ENCODE data around the gene TBATA.

Gene TBATA

DNA sequence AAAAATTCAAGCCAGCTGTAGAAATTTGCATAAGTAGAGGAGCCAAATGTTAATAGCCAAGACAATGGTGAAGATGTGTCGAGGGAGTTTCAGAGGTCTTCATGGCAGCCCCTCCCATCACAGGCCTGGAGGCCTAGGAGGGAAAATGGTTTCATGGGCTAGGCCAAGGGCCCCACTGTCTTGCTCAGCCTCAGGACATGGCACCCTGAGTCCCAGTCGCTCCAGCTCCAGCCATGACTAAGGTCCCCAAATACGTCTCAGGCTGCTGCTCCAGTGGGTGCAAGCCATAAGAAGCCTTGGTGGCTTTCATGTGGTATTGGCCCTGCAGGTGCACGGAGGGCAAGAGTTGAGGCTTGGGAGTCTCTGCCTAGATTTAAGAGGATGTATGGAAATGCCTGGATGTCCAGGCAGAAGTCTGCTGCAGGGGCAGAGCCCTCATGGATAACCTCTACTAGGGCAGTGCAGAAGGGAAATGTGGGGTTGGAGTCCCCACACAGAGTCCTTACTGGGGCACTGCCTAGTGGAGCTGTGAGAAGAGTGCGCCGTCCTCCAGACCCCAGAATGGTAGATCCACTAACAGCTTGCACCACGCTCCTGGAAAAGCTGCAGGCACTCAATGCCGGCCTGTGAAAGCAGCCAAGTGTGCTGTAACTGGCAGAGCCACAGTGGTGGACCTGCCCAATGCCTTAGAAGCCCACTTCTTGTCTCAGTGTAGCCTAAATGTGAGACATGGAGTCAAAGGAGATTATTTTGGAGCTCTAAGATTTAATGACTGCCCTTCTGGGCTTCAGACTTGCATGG is 19.2 kb downstream of the TBATA start:
- no peaks in the 10 kb centered on the region for H3K36me3 Mint-ChIP-seq (ENCODE audit: low read depth)
- H3K4me1 Mint-ChIP-seq, result no peaks in the 10 kb centered on the region
- DNase-seq, result no peak
- no peak for ATAC-seq
- H3K27me3 Mint-ChIP-seq, result peaks cover 2% of the 10 kb centered on the region
- peaks cover 11% of the 10 kb centered on the region for H3K9me3 Mint-ChIP-seq
- no peak overlapping the region for H3K27ac Mint-ChIP-seq
- no peak overlapping the region for H3K4me3 Mint-ChIP-seq

DNA sequence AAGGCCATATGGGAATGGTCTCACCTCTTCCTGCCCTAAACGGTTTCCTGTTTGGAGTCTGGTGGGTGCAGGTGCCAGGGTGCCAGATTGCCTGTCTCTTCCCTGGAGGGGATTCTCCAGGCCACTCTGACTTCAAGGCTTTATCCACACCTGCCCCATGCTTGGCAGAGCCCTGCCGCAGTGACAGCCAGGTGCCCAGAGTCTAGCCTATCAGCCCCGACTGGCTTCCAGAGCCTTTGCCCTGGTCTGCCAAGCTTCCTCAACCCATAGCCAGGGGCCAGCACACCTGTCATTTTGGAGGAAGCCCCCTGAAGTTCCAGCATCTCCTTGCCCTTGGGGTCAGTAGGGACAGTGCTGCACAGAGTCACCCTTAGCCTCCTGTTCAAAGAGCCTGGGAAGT is 21.6 kb downstream of the TBATA start:
- no peaks in the 10 kb centered on the region for H3K36me3 Mint-ChIP-seq (ENCODE audit: low read depth)
- ATAC-seq, result no peak
- peaks cover 11% of the 10 kb centered on the region for H3K9me3 Mint-ChIP-seq
- H3K27ac Mint-ChIP-seq, result no peak overlapping the region
- H3K4me1 Mint-ChIP-seq, result peaks cover 7% of the 10 kb centered on the region
- DNase-seq, result no peak
- H3K4me3 Mint-ChIP-seq, result no peak overlapping the region
- H3K27me3 Mint-ChIP-seq, result peaks cover 2% of the 10 kb centered on the region

DNA sequence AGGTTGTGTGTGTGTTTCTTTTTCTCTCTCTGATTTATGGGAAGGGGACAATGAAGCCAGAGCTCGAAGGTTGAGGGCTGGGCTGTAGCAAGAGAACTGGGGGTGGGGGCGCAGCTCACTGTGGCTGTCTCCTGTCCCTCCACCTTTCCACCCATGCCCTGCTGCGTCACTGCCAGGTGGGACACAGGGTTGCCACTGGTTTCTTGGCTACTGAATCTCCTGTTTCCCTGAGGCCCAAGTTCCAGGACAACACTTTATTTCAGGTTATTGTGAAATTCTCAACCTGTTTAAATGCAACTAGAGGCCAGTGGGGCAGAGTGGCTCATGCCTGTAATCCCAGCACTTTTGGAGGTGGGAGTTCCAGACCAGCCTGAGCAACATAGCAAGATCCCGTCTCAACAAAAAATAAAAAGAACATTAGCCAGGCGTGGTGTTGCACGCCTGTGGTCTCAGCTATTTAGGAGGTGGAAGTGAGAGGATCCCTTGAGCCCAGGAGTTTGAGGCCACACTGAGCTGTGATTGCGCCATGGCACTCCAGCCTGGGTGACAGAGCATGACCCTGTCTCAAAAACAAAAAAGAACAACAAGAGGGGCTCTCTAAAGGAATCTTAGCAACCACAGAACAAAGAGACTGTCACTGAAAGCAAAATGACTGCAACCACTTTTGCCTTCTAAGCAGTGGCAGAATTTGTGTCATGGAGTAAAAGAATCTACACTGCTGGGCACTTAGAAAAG is 22.6 kb downstream of the TBATA start:
- DNase-seq (no peak), ATAC-seq (no peak)
- Mint-ChIP-seq H3K4me3 (no peak overlapping the region), H3K4me1 (peaks cover 11% of the 10 kb centered on the region), H3K27me3 (no peaks in the 10 kb centered on the region), H3K36me3 (ENCODE audit: low read depth) (no peaks in the 10 kb centered on the region), H3K27ac (no peak overlapping the region), H3K9me3 (peaks cover 11% of the 10 kb centered on the region)

DNA sequence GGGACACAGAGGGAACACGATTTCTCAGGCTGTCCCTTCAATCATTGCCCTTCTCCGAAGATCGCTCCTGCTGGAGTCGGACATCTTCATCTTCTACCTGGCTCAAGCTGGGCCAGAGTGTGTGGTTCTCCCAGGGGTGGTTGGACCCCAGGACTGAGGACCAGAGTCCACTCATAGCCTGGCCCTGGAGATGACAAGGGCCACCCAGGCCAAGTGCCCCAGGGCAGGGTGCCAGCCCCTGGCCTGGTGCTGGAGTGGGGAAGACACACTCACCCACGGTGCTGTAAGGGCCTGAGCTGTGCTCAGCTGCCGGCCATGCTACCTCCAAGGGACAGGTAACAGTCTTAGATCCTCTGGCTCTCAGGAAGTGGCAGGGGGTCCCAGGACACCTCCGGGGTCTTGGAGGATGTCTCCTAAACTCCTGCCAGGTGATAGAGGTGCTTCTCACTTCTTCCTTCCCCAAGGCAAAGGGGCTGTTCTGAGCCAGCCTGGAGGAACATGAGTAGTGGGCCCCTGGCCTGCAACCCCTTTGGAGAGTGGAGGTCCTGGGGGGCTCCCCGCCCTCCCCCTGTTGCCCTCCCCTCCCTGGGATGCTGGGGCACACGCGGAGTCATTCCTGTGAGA is 23.3 kb downstream of the TBATA start:
- Mint-ChIP-seq H3K4me1 (peaks cover 11% of the 10 kb centered on the region), H3K27me3 (no peaks in the 10 kb centered on the region), H3K9me3 (peaks cover 11% of the 10 kb centered on the region), H3K36me3 (ENCODE audit: low read depth) (no peaks in the 10 kb centered on the region), H3K27ac (peak overlapping the region; percentile 42), H3K4me3 (no peak overlapping the region)
- DNase-seq (no peak), ATAC-seq (no peak)

DNA sequence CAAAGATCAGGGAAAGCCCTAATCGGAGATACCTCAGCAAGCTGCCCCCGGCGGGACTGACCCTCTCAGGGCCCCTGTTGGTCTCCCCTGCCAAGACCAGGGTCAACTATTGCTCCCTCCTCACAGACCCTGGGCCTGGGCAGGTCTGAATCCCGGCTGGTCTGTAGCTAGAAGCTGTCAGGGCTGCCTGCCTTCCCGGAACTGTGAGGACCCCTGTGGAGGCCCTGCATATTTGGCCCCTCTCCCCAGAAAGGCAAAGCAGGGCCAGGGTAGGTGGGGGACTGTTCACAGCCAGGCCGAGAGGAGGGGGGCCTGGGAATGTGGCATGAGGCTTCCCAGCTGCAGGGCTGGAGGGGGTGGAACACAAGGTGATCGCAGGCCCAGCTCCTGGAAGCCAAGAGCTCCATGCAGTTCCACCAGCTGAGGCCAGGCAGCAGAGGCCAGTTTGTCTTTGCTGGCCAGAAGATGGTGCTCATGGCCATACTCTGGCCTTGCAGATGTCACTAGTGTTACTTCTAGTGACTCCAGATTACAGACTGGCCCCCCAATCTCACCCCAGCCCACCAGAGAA is 24.1 kb downstream of the TBATA start:
- Mint-ChIP-seq H3K27ac (peak overlapping the region; percentile 42), H3K4me3 (no peak overlapping the region), H3K36me3 (ENCODE audit: low read depth) (no peaks in the 10 kb centered on the region), H3K4me1 (peaks cover 11% of the 10 kb centered on the region), H3K27me3 (no peaks in the 10 kb centered on the region), H3K9me3 (peaks cover 11% of the 10 kb centered on the region)
- DNase-seq, result no peak
- no peak for ATAC-seq

DNA sequence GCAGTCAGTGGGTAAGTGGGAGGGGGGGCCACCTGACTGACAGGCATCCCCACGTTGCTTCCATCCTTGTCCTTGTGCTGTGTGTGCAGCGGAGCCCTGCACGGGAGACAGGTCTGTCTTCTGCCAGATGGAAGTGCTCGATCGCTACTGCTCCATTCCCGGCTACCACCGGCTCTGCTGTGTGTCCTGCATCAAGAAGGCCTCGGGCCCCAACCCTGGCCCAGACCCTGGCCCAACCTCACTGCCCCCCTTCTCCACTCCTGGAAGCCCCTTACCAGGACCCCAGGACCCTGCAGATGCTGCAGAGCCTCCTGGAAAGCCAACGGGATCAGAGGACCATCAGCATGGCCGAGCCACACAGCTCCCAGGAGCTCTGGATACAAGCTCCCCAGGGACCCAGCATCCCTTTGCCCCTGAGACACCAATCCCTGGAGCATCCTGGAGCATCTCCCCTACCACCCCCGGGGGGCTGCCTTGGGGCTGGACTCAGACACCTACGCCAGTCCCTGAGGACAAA is 24.8 kb downstream of the TBATA start:
- no peak for ATAC-seq
- no peak for DNase-seq
- Mint-ChIP-seq H3K4me1 (peaks cover 11% of the 10 kb centered on the region), H3K9me3 (peaks cover 4% of the 10 kb centered on the region), H3K4me3 (no peak overlapping the region), H3K27ac (no peak overlapping the region), H3K27me3 (no peaks in the 10 kb centered on the region), H3K36me3 (ENCODE audit: low read depth) (no peaks in the 10 kb centered on the region)

DNA sequence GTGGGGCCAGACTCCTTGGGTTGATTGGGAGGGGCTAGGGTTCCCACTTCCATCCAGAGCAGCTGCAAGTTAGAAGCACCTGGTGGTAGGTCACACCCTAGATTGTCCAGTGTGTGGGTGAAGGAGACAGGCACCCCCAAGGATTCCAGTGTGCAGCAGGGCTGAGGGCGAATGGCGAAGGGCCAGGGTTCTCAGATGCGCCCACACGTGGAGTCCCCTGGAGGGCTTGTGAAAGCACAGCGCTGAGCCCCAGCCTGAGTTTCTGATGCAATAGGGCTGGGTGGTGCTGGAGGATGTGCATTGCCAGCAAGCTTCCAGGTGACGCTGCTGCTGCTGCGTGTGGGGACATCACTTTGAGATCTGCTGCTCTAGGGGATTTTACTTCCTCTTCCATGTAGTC is 25.4 kb downstream of the TBATA start:
- Mint-ChIP-seq H3K9me3 (no peaks in the 10 kb centered on the region), H3K27me3 (no peaks in the 10 kb centered on the region), H3K36me3 (ENCODE audit: low read depth) (no peaks in the 10 kb centered on the region), H3K4me1 (peaks cover 11% of the 10 kb centered on the region), H3K4me3 (no peak overlapping the region), H3K27ac (no peak overlapping the region)
- DNase-seq (no peak), ATAC-seq (peak; percentile 31)

DNA sequence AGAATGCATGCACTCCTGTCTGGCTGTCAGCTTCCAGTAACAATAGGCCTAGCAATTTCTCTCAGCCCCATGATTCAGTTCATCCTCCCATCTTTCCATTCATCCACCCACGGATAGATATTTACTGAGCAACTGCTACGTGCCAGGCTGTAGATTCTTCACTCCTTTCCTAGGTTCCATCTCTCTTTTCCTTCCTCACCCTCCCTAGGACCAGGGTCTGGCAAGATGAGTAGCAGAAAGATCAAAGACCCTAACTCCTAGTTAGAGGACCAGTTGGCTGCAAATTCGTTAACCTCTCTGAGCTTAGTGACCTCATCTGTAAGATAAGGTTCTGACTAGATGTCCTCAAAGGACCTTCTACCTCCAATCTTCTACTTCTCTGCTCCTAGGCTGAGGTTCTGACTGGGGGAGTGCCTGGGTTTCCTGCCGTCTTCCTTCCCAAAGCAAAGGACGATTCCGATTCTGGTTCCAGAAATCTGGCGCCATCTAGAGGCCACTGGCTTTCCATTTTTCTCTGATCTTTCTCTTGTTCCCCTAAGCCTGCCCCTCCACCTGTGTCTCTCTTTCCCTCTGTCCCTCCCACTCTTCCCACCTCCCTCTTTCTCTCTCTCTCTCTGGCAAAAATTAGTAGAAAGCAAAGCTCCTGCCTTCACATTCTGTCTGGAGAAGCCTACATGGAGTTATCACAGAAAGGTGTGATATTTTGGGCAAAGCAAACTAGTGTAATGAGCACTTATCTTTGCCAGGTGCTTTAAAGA is 26.2 kb downstream of the TBATA start:
- peak; percentile 74 for DNase-seq
- Mint-ChIP-seq H3K27ac (no peak overlapping the region), H3K4me3 (no peak overlapping the region), H3K9me3 (no peaks in the 10 kb centered on the region), H3K4me1 (peaks cover 11% of the 10 kb centered on the region), H3K27me3 (no peaks in the 10 kb centered on the region), H3K36me3 (ENCODE audit: low read depth) (no peaks in the 10 kb centered on the region)
- ATAC-seq, result peak; percentile 26

DNA sequence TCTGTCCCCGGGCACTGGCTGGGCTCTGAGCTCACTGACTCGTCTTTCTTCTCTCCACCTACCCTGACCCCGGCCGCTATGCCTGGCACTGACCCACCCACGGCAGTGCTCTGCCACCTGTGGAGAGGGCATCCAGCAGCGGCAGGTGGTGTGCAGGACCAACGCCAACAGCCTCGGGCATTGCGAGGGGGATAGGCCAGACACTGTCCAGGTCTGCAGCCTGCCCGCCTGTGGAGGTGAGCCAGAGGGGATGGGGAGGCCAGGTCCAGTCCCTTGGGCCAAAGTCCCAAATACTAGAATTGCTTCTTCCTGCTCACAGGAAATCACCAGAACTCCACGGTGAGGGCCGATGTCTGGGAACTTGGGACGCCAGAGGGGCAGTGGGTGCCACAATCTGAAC is 27.3 kb downstream of the TBATA start:
- ATAC-seq, result no peak
- Mint-ChIP-seq H3K4me3 (no peak overlapping the region), H3K4me1 (peaks cover 11% of the 10 kb centered on the region), H3K36me3 (ENCODE audit: low read depth) (no peaks in the 10 kb centered on the region), H3K27me3 (no peaks in the 10 kb centered on the region), H3K27ac (no peak overlapping the region), H3K9me3 (no peaks in the 10 kb centered on the region)
- DNase-seq, result no peak

DNA sequence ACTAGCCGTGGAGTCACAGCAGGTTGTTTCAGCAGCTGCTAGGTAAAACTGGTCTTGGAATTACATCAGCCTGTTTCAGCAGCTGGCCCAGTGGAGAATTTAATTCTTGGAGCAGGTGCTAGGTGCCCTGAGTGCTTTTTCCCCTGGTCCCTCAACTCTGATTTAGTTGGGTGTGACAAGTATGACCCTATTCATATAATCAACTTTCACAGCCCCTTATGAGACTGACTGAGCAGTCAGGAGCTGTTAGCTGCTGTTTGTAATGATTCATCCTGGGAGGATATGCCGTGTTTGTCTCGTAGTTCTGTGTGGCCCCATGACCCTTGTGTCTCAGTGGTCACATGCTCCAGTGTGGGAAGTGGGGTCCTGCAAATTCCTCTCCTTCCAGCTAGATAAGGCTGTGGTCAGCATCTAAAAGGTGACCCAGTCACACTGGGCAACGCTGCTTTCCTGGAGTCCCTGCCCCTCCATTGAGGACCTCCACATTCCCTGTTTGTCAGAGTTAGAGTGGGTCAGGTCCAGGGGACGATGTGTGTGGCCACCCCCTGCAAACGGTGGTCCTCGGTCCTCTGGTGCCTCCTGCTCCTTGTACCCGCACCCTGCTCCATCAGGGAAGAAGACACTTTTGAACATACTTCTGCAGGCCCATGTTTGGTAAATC is 28.3 kb downstream of the TBATA start:
- no peaks in the 10 kb centered on the region for H3K9me3 Mint-ChIP-seq
- H3K27me3 Mint-ChIP-seq, result no peaks in the 10 kb centered on the region
- peaks cover 11% of the 10 kb centered on the region for H3K4me1 Mint-ChIP-seq
- ATAC-seq (no peak), DNase-seq (no peak)
- H3K4me3 Mint-ChIP-seq, result no peak overlapping the region
- H3K36me3 Mint-ChIP-seq (ENCODE audit: low read depth), result no peaks in the 10 kb centered on the region
- no peak overlapping the region for H3K27ac Mint-ChIP-seq

DNA sequence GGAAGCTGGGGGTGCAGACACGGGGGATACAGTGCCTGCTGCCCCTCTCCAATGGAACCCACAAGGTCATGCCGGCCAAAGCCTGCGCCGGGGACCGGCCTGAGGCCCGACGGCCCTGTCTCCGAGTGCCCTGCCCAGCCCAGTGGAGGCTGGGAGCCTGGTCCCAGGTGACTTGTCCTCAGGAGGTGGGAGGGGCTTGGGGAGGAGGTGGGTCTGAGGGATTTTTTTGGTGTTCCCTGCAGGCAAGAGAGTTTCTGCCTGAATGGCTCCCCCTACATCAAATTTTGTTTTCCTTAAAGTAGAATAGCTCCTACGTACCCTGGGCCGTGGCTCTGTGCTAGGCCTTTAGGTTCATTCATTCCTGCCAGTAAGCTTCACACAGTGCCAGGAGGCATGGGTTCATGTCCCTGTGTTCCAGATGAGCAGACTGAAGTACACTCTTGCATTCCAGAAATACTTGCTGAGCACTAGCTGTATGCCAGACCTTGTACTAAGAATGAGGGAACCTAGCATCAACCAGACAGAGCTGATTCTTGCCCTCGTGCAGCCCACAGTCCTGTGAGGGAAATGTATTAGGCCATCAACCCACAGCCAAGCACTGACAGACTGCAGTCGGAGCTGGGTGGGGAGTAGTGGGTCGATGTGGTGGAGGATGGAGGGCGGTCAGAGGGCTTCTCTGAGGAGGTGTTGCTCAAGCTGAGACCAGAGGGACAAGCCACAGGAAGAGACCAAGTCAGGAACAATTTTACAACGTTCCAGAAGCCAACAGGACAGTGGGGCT is 31.1 kb downstream of the TBATA start:
- Mint-ChIP-seq H3K9me3 (no peaks in the 10 kb centered on the region), H3K4me3 (no peak overlapping the region), H3K4me1 (peaks cover 8% of the 10 kb centered on the region), H3K27ac (no peak overlapping the region), H3K36me3 (ENCODE audit: low read depth) (no peaks in the 10 kb centered on the region), H3K27me3 (no peaks in the 10 kb centered on the region)
- DNase-seq (no peak), ATAC-seq (no peak)

DNA sequence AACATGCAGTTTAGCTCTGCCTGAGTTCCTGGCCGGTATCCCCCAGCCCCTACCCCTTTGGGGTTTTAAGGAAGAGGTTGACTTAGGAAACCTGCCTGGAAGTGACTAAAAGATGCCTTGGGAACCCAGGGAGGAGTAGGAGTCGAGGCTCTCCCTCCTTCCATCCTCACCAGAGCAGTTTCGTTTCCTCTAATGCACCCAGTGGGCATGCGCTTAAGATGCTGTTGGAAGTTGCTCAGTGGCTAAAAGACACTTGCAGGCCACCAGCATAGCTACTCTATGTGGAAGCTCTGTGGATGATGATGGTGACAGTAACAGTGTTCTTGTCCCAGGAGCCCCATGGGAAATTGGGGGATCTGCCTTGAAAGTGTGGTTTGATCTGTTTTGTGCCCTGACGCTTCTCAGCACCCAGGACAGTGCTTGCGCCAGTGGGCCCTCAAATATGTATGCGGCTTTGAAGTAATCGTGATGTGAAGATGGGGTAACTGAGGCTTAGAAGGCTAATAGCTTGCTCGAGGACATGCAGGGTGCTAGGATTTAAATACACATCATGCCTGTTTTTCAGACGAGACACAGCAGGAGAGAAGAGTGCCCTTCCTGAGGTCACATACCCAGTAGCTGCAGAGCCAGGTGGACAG is 32.0 kb downstream of the TBATA start:
- Mint-ChIP-seq H3K4me3 (no peak overlapping the region), H3K9me3 (no peaks in the 10 kb centered on the region), H3K27me3 (no peaks in the 10 kb centered on the region), H3K27ac (no peak overlapping the region), H3K36me3 (ENCODE audit: low read depth) (no peaks in the 10 kb centered on the region), H3K4me1 (no peaks in the 10 kb centered on the region)
- no peak for ATAC-seq
- no peak for DNase-seq

DNA sequence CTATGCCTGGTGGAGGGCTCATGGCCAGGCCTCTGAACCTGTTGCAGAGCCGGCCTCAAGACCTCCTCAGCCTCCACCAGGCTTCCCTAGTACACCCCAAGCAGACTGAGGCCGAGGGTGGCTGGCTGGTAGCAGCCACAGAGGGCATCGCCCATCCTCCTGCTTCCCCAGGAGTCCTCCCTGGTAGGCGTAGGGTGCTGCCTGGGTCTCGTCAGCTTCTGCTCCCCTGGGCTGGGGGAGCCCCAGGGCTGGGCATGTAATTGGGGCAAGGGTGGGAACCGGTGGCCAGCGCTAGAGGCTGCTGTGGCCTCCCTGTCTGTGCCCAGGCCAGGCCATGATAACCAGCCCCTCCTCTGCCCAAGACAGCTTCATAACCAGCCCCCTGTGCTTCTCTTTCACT is 32.6 kb downstream of the TBATA start:
- Mint-ChIP-seq H3K36me3 (ENCODE audit: low read depth) (no peaks in the 10 kb centered on the region), H3K4me1 (no peaks in the 10 kb centered on the region), H3K27me3 (no peaks in the 10 kb centered on the region), H3K9me3 (no peaks in the 10 kb centered on the region), H3K4me3 (no peak overlapping the region), H3K27ac (no peak overlapping the region)
- peak; percentile 18 for ATAC-seq
- DNase-seq, result no peak
